T-helper 22 cell (primary cell): ENCODE results near the gene DGLUCY.
"Not testable (repeated sequence)": the region's sequence is repeated elsewhere in the genome, so short reads cannot be mapped to it uniquely, and the experiment has no call there.

Experiments used
- DNase-seq: peaks from one replicate; pipeline ENCODE4 v3.0.0-alpha.2; 2020; ENCODE audit warnings: low read depth

DGLUCY gene

GRCh38 chr14:91257328-91258010 lies 143.6 kb downstream of the DGLUCY start:
- DNase-seq, result no peak

- no peak for DNase-seq
Measured at GRCh38 chr14:91258011-91258618, 144.2 kb downstream of the DGLUCY start.

DNA sequence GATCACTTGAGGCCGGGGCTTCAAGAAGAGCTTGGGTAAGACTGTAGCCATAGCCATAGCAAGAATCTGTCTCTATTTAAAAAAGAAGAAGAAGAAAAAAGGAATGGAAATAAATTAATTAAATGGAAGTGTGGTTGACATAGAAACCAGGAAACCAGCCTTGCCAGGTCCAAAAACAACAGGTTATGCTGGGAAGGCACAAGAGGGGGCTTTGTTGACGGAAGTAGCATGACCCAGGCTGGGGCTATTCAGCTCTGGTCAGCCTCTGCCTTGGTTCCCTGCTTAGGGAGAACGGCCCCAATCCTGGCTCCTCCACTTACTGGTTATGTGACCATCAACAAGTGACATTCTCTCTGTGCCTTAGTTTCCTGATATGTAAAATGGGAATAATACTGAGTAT lies 145.0 kb downstream of the DGLUCY start:
- DNase-seq, result no peak

DNA sequence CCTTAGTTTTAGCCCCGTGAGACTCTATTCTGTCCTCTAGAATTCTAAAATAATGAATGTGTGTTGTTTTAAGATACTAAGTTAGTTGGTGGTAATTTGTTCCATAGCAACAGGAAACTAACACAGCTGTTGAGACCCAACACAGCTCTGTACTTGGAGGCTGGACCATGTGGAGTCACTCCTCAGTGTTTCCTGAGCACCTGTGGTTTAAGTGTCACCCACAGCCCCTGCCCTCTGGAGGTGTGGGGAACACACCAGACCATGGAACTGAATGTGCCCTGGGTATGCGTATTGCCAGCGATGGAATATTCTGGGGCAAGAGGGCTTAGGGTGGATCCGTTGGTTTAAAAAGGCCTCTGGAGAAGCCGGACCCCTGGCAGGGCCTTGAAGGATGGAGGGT lies 147.2 kb downstream of the DGLUCY start:
- no peak for DNase-seq

- DNase-seq, result no peak
Measured at GRCh38 chr14:91261986-91262549, 148.2 kb downstream of the DGLUCY start.

GRCh38 chr14:91263329-91263728 lies 149.5 kb downstream of the DGLUCY start:
- DNase-seq, result no peak

- DNase-seq, result no peak
Measured at GRCh38 chr14:91264151-91265150, 150.6 kb downstream of the DGLUCY start.

GRCh38 chr14:91265404-91265803 lies 151.5 kb downstream of the DGLUCY start:
- no peak for DNase-seq

GRCh38 chr14:91266276-91266675 lies 152.4 kb downstream of the DGLUCY start:
- not testable (repeated sequence) for DNase-seq

- no peak for DNase-seq
Measured at GRCh38 chr14:91267965-91268437, 154.1 kb downstream of the DGLUCY start.

- DNase-seq, result no peak
Measured at GRCh38 chr14:91269076-91269991, 155.5 kb downstream of the DGLUCY start.

DNA sequence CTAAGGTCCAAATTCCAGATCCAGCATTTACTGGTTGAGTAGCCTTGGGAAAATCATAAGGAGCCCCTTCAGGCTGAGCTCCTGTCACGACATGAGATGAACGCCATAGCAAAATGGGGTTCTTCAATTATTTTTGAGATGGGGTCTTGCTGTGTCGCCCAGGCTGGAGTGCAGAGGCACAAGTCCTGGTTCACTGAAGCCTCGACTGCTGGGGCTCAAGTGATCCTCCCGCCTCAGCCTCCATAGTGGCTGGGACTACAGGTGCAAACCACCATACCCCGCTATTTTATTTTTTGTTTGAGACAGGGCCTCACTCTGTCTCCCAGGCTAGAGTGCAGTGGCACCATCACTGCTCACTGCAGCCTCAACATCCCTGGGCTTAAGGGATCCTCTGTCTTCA lies 156.3 kb downstream of the DGLUCY start:
- no peak for DNase-seq

GRCh38 chr14:91270619-91271018 lies 156.7 kb downstream of the DGLUCY start:
- no peak for DNase-seq

- DNase-seq, result no peak
Measured at GRCh38 chr14:91271639-91272038, 157.8 kb downstream of the DGLUCY start.

GRCh38 chr14:91272341-91273272 lies 158.7 kb downstream of the DGLUCY start:
- no peak for DNase-seq

GRCh38 chr14:91273273-91273884 lies 159.5 kb downstream of the DGLUCY start:
- DNase-seq, result no peak

- no peak for DNase-seq
Measured at GRCh38 chr14:91273885-91274273, 160.0 kb downstream of the DGLUCY start.

GRCh38 chr14:91274796-91275195 lies 160.9 kb downstream of the DGLUCY start:
- no peak for DNase-seq
